Stimulated activated CD4-positive, alpha-beta T cell treated with anti-CD3 and anti-CD28 coated beads, Interleukin-4, amount 100 ng/mL, for 24 hours (primary cell): ENCODE results near the gene STAC3.

Experiments
- DNase-seq: peaks from one replicate; pipeline ENCODE4 v3.0.0-alpha.2; 2020

The STAC3 gene

DNA sequence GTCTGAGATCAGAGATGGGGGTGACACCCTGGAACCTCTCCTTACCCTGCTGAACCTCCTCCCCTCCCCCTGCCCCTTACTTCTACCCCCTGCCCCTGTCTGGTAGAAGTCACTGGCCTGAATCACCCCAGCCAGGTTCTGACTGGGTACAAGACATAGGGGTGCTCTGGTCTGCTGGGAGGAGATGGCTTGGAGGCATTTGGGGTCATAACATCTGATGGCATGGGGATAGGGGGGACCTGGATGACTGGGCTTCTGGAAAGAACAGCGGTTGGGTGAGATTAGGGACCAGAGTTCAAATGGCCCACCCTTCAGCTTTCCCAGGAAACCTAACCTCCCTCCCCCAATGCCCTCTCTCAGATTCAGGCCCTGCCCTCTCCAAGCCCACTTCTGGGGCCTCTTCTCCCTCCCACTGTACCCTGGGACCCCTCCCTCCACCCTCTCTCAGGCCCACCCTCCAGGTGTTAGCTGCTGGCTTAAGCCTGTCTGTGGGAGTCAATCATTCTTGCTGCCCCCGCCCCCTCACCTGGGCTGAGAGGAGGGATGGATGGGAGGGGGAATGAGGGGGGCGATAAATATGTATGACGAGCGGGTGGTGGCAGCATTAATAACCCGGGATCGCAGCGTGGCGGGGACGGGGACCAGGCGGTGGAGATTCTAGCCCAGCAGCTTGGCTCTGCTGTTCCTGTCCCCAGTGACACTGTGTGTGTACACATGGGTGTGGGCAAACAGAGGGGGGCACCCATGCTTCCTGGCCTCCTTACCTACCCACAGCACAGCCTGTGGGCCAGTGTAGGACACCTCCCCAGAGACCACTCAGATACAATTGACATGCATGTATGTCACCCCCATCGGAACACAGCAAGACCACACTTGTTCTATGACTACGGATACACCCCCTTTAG is 28.4 kb downstream of the STAC3 start:
- DNase-seq = no peak

DNA sequence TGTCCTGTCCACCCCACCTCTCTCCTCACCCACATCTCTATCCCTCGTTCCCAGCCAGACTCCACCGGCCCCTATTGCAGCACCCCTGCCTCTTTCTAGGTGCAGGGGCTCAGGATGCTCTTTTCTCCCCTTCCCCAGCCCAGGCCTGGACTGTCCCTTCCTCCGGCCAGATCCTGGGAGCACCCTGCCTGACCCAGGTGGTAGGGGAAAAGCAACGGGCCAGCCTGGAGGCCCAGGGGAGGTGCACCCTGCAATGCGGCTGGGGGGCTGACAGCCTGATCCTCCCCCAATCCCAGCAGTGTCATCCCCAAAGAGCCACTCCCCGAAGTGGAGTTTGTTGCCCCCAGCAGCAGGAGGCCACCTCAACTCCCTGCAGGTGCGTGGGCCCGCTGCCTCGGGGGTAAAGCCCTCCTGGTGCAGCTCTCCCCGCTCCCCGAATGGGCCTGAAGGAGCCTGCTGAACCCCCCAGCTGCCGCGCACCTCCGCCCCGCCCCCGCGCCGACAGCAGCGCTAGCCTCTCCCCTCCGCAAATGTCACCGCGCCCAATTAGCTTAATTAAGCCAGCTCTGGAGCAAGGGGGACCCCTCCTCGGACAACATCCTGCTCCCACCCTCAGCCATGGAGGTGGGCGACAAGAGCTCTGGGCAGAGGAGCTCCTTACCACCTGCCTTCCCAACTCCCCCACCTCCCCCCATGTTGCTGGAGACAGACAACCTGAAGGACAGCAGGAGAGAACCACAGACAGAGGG is 29.6 kb downstream of the STAC3 start:
- DNase-seq = no peak

DNA sequence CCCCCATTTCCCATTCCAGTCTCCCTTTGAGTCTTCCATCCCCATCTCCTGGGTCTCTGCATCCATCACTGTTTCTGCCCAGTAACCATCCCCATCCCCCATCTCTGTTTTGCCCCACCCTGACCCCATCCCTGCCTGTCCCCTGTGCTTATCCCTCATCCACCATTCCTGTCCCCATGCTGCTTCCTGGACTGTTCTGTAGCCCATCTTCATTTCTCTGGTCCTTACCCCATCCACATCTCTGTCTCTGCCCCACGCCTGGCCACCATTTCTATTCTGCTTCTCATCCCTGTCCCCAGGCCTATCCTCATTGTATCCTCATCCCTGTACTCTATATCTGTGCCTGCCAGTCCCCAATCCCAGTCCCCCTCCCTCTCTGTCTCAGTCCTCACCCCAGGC is 30.2 kb downstream of the STAC3 start:
- no peak for DNase-seq

DNA sequence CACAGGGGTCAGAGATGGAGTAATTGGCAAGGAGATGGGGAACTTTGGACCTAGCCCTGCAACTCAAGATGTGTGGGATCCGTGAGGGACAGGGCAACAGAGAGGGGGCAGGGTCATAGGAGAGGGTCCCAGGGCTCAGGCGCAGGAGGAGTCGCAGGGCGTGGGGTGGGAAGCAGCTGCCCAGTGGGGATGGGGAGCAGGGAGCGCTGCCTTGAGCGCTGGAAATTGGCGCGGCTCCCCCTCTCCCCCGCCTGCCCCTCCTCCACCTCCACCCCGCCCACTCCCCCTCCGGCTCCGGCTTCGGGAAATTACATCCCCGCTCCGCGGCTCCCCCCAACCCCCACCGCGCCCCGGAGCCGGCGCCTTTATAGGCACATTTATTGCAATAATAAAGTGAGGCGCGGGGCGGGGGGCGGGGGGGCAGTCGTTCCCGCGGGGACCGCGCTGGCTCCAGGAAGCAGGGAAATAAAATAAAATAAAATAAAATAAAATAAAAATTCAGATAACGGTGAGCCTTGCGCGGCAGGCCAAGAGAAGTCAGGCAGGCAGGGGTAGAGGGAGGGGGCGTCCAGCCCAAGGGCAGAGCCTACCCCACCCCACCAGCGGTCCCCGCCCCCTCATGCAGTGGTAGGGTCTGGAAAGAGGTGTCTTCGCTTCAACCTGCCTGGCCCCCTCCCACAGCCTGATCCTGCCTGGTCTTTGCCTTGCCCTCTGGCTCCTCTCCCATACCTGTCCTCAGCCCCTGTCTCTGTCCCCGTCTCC is 30.8 kb downstream of the STAC3 start:
- DNase-seq = no peak

DNA sequence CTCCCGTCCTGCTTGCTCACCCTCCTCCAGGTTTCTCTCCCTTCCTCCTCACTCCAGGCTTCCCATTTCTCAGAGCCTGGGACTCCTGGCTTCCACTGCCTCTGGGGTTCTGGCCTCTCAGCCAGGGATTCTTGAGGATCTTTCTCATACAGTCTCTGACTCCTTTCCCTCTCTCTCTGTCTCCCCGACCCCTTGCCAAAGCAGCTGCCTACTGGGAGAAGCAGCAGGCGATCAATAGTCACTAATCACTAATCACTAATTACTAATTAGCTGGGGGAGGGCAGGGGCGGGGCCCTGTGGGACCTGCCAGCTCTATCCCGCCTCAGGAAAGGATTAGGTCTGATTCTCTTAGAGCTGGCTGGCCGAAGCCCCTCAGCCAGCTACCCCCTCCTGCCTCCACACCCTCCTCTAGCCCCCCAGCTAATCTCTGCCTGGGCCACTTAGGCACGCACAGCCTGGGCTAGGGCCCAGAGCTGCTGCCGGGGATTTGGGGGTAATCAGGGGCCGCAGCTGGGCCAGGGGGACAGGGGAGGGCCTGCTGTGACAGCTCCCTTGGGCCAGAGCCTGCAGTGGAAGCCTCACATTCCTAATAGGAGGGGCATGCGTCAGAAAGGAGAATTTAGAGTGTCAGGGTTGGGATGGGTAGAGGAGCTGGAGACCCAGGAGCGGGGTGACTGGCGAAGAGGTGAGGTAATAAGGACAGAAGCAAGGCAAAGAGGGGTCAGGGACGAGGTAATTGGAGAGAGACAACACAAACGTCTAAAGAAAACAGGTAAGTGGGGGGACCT is 31.6 kb downstream of the STAC3 start:
- DNase-seq = no peak

DNA sequence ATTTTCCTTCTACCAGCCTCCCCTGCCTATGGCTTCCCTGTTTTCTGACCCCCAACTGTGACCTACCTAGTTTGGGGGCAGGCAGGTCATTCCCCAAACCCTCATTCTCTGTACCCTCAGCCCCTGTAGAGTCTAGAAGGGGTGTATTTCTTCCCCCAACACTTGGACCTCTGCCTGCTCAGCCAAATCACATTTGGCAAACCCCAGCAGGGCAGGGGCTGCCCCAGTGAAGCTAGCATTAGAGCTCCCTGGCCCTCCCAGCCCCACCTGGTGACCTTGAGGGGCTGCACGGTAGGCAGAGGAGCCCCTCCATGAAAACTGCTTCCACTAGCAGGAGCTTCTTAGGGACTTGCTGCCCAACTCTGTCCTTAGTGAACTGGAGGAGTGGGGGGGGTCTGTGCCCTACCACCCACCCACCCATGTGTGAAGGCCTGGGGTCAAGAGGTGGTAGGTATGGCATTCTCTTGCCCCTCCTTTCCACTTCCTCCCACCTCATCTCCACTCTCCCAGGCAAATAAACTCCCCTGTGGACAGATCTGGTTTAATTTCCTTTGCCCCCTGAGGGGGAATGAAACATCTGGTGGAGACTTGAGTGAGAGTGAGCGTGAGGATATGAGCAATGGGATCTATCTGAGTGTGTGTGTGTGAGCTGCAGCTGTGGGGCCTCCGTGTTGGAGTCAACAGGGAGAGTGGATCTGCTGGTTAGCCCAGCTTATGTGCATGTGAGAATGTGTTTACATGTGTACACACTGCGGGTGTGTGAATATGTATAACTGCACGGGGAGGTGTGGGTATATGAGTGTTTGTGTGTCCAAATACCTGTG is 32.7 kb downstream of the STAC3 start:
- no peak for DNase-seq

DNA sequence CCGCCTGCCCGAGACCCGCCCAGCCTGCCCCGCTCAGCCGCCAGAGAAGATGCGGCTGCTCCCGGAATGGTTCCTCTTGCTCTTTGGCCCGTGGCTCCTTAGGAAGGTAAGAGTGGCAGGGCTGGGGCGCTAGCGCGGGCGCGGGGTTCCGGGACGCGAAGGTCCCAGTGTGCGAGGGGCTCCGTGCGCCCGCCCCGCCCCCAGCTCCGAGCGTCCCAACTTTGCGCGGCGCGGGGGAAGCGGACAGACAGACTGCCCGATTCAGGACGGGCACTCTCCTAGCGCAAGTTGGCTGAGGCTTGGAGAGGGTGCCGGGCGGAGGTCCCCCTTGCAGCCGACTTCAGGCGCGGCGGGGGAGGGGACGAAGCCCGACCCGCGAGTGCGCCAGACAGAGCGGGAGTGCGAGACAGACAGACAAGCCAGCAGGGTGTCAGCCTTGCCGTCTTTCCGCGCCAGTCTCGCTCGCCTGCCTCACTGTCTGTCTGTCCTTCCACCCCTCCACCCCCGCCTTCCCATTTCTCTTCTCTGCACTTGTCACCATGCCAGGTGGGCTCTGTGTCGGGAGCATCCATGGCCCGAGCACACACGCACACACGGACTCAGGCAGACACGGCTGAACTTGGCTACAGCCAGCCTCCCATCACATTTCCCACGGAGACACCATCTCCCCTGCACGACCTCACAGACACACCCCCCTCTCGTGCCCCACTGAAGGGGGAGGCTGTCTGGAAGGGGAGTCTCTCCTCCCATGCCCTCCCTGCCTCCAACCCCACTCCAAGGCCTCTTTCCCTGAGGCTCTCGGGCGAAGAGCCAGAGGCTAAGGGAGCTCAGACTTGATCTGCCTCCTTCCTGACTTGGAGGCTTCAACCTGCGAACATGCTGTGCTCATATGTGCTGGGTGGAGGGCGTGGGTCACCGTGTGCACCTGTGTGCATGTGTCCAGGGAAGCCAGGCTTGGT is 33.8 kb downstream of the STAC3 start:
- DNase-seq = no peak

DNA sequence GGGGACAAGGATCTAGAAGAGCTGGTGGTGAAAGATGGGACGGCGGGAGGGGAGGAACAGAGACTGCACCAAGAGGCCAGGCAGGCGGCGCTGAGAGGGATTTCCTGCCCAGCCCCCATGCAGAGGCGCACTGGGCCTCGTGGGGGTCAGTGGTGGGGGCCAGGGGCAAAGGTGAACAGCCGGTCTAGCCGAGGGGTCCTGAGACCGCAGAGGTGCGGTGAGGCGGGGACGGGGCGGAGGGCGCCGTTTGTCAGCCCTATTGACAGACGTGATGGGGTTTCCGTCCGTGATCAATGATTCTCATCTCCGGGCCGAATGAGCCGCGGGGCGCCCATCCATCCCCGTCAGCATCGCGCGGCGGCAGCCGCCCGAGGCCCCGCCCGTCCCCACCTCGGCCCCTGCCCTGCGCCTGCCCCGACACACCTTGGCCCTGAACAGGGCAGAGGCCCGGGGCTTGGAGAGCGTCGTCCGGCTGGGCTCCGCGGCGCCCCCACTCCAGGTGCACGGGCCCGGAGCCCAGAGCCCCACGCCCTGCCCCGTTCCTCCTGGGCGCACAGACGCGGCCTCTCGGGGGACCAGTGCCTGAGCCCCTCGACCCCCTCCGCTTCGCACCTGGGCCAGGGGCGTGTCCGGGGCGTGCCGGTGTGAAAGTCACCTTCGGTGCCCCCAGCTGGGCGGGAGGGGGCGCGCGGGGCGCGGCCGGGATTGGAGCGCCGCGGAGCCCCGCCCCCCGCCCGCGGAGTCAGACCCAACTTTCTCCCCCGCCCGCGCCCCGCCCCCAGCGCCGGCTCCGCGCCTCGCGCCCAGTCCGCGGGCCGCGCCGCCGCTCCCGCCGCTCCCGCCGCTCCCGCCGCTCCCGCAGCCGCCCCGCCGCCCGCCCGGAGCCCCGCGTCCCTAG is 34.7 kb downstream of the STAC3 start, which contains the start of gene NXPH4:
Gene NXPH4 (plus strand): TSS at position 781 of the 898 bp plus-strand sequence. CDS start 176 bp downstream, outside the sequence.
- peak; percentile 44 for DNase-seq

DNA sequence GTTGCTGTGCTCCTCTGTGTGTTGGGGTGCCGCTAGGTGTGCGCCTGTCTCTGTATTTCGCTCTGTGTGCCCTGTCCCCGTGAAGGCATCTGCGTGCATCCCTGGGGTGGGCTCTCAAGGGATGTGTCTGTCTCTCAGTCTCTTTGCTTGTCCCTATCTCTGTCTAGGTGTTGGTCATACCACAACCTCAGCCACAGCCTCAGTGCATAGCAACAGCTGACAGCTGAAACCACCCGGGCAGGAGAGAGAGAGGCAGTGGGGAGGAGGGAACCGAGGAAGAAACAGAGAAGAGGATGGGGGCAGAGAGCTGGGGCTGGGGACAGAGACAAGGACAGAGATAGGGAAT is 35.3 kb downstream of the STAC3 start:
- DNase-seq = no peak

DNA sequence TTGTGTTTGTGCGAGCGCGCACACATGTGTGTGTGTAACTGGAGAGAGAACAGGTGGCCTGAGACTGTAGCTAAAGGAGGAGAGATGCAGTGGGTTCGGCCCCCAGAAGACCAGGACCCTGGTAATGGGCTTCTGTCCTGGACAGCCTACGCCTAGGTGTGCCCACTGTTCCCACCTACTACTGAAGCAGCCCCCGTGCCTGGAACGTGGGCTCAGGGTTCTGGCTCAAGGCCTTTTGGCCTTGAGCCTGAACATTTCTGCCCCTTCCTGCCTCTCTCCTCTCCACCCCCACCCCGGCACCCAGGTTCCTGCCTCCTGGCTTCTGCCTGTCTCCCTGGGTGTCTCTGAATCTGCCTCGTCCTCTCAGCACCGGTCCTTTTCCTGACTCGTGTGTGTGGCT is 35.9 kb downstream of the STAC3 start:
- no peak for DNase-seq

DNA sequence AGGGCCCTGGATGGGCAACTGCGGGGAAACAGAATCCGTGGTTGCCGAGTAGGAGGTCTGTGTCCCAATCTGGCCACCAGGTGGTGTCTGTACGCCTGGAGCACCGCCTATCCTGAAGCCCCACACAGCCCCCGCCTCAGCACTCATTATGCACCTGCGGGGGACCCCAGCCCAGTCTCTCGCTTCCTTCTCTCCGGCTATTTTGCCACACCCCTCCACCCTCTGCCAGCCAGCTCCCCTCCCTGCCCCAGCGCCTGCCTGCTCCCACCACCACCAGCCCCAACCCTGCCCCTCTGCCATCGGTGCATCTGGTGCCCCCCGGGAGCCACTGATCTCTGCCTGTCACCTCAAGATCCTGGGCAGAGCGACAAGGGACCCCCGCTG is 36.6 kb downstream of the STAC3 start:
- peak; percentile 75 for DNase-seq

DNA sequence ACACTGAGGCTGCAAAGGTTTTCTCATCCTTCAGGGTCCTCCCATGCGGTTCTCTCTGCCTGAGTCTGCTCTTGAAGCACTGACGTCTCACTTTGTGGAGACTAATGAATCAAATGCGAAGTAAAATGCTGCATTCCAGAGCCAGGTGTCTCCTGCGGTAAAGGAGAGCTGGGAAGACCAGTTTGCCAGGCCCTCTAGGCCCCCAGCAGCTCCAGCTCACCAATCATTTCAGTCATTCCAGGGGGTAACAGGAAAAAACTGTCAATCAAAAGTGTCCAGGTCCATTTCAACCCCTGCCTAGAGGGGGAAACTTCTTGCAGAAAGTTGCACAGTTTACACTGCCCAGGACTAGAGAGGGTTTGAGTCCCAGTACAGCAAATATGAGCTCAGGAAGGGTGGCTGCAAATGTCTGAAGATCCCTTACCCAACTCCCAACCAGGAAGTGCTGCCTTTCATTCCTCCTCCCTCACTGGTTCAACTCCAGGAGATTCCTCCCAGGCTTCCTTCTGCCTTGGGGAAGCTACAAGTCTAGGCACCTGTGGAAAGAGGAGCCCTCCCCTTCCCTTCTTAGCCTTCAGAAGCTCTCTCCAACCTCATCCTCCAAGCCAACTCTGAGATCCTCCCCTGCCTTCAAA is 37.1 kb downstream of the STAC3 start:
- DNase-seq = no peak

DNA sequence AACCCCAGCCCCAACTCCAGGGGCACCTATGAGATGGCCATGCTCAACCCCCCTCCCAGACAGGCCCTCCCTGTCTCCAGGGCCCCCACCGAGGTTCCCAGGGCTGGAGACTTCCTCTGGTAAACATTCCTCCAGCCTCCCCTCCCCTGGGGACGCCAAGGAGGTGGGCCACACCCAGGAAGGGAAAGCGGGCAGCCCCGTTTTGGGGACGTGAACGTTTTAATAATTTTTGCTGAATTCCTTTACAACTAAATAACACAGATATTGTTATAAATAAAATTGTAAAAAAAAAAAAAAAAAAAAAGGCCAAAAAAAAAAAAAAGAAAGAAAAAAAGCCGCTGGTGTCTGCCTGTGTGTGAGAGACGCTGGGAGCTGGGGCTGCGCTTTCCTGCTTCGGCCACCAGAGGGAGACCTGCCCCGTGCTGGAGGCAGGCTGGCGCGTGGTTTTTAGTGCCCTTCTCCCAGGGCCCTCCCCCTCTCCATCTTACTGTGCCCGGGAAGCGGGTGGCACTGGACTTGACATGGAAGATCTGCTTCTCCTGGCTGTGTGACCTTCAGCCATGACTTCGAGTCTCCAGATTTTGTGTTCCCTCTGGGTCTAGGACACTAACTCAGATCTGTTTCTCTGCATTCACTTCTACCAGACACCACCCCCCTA is 37.8 kb downstream of the STAC3 start:
- peak; percentile 87 for DNase-seq

DNA sequence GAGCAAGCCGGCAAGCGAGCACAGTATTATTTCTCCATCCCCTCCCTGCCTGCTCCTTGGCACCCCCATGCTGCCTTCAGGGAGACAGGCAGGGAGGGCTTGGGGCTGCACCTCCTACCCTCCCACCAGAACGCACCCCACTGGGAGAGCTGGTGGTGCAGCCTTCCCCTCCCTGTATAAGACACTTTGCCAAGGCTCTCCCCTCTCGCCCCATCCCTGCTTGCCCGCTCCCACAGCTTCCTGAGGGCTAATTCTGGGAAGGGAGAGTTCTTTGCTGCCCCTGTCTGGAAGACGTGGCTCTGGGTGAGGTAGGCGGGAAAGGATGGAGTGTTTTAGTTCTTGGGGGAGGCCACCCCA is 38.3 kb downstream of the STAC3 start:
- no peak for DNase-seq

DNA sequence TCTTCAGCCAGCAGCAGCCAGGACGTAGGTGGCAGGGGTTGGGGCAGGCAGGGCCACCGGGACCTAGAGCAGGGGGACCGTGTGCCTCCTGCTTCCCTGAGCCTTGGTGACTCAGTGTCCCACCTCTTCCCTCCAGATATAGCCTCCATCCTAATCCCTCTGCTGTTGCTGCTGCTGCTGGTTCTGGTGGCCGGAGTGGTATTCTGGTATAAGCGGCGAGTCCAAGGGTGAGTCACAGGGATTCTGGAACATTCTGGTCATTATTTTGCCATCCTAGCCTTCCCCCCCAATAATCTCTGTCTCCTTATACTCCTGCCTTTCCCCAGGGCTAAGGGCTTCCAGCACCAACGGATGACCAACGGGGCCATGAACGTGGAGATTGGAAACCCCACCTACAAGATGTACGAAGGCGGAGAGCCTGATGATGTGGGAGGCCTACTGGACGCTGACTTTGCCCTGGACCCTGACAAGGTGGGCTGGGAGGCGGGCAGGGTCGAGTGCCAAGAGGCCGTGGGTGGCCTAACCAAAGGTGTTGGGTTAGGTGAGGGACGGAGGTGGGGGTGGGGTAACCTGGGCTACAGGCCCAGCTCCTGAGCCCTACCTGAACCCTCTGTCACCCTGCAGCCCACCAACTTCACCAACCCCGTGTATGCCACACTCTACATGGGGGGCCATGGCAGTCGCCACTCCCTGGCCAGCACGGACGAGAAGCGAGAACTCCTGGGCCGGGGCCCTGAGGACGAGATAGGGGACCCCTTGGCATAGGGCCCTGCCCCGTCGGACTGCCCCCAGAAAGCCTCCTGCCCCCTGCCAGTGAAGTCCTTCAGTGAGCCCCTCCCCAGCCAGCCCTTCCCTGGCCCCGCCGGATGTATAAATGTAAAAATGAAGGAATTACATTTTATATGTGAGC is 38.9 kb downstream of the STAC3 start:
- DNase-seq = no peak

DNA sequence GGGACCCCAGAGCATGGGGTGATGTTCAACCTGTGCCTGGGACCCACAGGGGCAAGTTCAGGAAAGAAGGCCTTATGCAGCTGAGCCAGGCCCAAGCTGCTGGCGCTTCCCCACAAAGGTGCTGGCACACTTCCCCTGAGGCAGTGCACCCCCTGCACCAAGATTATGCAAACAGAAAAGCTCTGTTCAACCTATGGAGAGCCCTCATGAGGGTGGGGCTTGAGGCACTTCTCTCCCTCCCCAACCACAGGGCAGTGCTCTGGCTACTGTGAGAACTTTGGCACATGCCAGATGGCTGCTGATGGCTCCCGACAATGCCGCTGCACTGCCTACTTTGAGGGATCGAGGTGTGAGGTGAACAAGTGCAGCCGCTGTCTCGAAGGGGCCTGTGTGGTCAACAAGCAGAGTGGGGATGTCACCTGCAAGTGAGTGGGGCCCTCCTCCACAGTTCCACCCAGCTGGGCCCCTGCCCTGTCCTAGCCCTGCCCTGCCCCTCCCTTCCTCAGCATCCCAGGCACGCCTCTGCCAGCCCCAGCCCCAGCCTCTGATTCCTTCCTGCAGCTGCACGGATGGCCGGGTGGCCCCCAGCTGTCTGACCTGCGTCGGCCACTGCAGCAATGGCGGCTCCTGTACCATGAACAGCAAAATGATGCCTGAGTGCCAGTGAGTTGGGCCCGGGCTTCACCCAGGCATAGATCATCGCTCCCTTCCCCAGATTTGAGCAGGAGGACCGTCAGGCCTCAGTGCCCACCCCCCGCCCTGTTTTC is 39.9 kb downstream of the STAC3 start:
- DNase-seq = no peak

DNA sequence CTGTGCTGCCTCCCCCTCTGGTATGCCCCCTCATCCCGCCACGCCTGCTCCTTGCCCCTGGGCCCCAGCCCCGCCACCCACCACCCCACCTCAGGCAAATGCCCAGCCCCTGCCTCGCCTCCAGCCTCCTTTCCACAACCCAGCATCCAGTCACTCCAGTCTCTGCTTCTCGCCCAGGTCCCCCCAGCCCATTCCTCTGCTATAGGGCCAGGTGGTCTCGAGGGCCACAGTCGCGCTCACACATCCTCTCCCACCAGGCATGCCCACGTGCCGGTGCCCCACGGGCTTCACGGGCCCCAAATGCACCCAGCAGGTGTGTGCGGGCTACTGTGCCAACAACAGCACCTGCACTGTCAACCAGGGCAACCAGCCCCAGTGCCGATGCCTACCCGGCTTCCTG is 40.5 kb downstream of the STAC3 start:
- no peak for DNase-seq
